Astrocyte (in vitro differentiated cells and primary cell): ENCODE results near the gene SRRM4.

Experiments
- CTCF ChIP-seq: IDR thresholded peaks from 2 replicates; pipeline ENCODE4 v1.5.1; 2011; ENCODE audit warnings: low read depth, mild to moderate bottlenecking, inconsistent platforms, low read length, moderate library complexity; ENCODE audit not compliant: insufficient read depth
- EZH2 ChIP-seq: IDR thresholded peaks from 2 replicates; pipeline ENCODE4 v1.6.1; 2012; ENCODE audit warnings: mild to moderate bottlenecking, low read length, inconsistent platforms; ENCODE audit not compliant: insufficient read depth

GRCh38 chr12:119025786-119026185 lies 44.4 kb downstream of the SRRM4 start:
- TF ChIP-seq CTCF (no peak), EZH2 (no peak)
